ENCODE results near the gene HEATR3. TPM values are rescaled to one million over a fixed set of nuclear protein-coding genes. Genes with fewer than 3 reads are reported as not detected.

HEATR3 gene
- total and polyA plus RNA-seq, 5 donors from 2014 or later = 4.5 to 28.7 (median 5.9) TPM

- Histone ChIP-seq H3K27me3 (ENCODE audit: control insufficient read depth, insufficient read depth, low read length) (peaks cover 3% of the 10 kb centered on the region), H3K27ac (ENCODE audit: insufficient read depth, low read length, poor library complexity, severe bottlenecking) (no peak overlapping the region), H3K4me1 (ENCODE audit: control insufficient read depth, insufficient read depth, low read length, poor library complexity, severe bottlenecking) (no peaks in the 10 kb centered on the region), H3K36me3 (ENCODE audit: control insufficient read depth, insufficient read depth, low read length) (peaks cover 22% of the 10 kb centered on the region), H3K9me3 (ENCODE audit: control insufficient read depth in 2 of 2, low read length in 2 of 2) (no peaks in the 10 kb centered on the region), H3K4me3 (ENCODE audit: low read depth, low read length) (no peak overlapping the region)
- peaks cover 4 to 10% (median 6%) of the 10 kb centered on the region in 4 donors for H3K4me1 Mint-ChIP-seq
- H3K27ac Mint-ChIP-seq = no peak overlapping the region
- no peak overlapping the region for H3K4me3 Mint-ChIP-seq
- peaks cover 7% of the 10 kb centered on the region for H3K27me3 Mint-ChIP-seq
- DNase-seq = no peak
- no peaks in the 10 kb centered on the region for H3K9me3 Mint-ChIP-seq
- H3K36me3 Mint-ChIP-seq = peaks cover 6% of the 10 kb centered on the region
- ATAC-seq (ENCODE audit: low read depth in 2 of 2) = no peak
Measured at GRCh38 chr16:50040018-50040417, 25.8 kb upstream of the HEATR3 start.

DNA sequence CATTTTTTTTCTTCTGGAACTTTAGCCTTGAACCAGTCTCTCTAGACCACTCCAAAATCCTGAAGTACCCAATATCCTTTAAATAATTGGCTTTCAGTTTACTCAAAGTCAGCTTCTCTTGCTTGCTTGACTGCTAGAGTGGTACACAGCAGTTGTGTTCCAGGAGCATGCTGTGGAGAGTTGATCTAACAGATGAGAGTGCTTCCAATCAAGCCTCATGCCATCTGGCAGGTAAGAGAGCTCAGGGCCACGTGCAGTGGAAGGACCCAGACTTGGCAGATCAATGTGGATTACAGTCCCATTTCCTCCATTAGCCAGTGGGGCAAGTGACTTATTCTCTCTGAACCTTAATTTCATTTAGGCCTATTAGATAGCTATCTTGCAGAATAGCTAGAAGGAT, 25.1 kb upstream of the HEATR3 start:
- Histone ChIP-seq H3K4me3 (ENCODE audit: low read depth, low read length) (no peak overlapping the region), H3K27me3 (ENCODE audit: control insufficient read depth, insufficient read depth, low read length) (peaks cover 3% of the 10 kb centered on the region), H3K27ac (ENCODE audit: insufficient read depth, low read length, poor library complexity, severe bottlenecking) (no peak overlapping the region), H3K36me3 (ENCODE audit: control insufficient read depth, insufficient read depth, low read length) (peaks cover 15% of the 10 kb centered on the region), H3K4me1 (ENCODE audit: control insufficient read depth, insufficient read depth, low read length, poor library complexity, severe bottlenecking) (no peaks in the 10 kb centered on the region), H3K9me3 (ENCODE audit: control insufficient read depth in 2 of 2, low read length in 2 of 2) (no peaks in the 10 kb centered on the region)
- peaks cover 4 to 7% (median 5%) of the 10 kb centered on the region in 4 donors for H3K4me1 Mint-ChIP-seq
- DNase-seq = no peak
- no peaks in the 10 kb centered on the region for H3K9me3 Mint-ChIP-seq
- peaks cover 7% of the 10 kb centered on the region for H3K27me3 Mint-ChIP-seq
- ATAC-seq (ENCODE audit: low read depth in 2 of 2) = no peak
- no peak overlapping the region for H3K27ac Mint-ChIP-seq
- no peak overlapping the region for H3K4me3 Mint-ChIP-seq
- peaks cover 4% of the 10 kb centered on the region for H3K36me3 Mint-ChIP-seq

DNA sequence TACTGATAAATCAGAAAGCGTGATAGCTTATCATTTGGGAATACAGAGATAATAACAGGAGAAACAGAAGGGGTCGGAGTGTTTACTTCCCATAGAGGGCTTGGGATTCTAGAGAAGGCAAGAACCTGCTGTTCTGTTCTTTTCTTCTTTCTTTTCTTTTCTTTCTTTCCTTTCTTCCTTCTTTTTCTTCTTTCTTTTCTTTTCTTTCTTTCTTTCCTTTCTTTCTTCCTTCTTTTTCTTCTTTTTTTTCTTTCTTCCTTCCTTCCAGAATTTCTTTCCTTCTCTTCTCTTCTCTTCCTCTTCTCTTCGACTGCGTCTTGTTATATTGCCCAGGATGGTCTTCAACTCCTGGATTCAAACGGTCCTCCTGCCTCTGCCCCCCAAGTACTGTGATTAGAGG, 22.4 kb upstream of the HEATR3 start:
- Histone ChIP-seq H3K27me3 (ENCODE audit: control insufficient read depth, insufficient read depth, low read length) (peaks cover 3% of the 10 kb centered on the region), H3K4me1 (ENCODE audit: control insufficient read depth, insufficient read depth, low read length, poor library complexity, severe bottlenecking) (no peaks in the 10 kb centered on the region), H3K9me3 (ENCODE audit: control insufficient read depth in 2 of 2, low read length in 2 of 2) (no peaks in the 10 kb centered on the region), H3K27ac (ENCODE audit: insufficient read depth, low read length, poor library complexity, severe bottlenecking) (no peak overlapping the region), H3K4me3 (ENCODE audit: low read depth, low read length) (no peak overlapping the region), H3K36me3 (ENCODE audit: control insufficient read depth, insufficient read depth, low read length) (no peaks in the 10 kb centered on the region)
- ATAC-seq (ENCODE audit: low read depth in 2 of 2) (no peak), DNase-seq (no peak)
- Mint-ChIP-seq H3K4me3 (no peak overlapping the region), H3K9me3 (no peaks in the 10 kb centered on the region), H3K27me3 (peaks cover 7% of the 10 kb centered on the region), H3K36me3 (no peaks in the 10 kb centered on the region), H3K27ac (no peak overlapping the region), H3K4me1 (peaks cover 2 to 6% (median 2%) of the 10 kb centered on the region in 4 donors)

DNA sequence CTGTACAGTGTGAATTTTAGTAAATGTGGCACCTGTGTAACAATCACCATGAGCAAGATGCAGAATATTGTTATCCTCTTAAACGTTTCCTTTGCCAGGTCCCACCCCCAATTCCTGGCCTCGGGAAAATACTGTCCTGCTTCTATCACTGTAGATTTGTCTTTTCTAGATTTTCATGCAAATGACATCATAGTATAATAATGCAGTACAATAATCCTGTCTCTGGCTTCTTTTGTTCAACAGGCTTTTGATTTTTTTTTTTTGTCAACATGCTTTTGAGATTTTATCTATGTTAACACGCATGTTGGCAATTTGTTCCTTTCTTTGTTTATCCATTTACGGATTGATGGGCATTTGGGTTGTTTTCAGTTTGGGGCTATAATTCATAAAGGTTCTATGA, 20.4 kb upstream of the HEATR3 start:
- Histone ChIP-seq H3K4me3 (ENCODE audit: low read depth, low read length) (no peak overlapping the region), H3K27ac (ENCODE audit: insufficient read depth, low read length, poor library complexity, severe bottlenecking) (no peak overlapping the region), H3K36me3 (ENCODE audit: control insufficient read depth, insufficient read depth, low read length) (no peaks in the 10 kb centered on the region), H3K9me3 (ENCODE audit: control insufficient read depth in 2 of 2, low read length in 2 of 2) (no peaks in the 10 kb centered on the region), H3K27me3 (ENCODE audit: control insufficient read depth, insufficient read depth, low read length) (peaks cover 3% of the 10 kb centered on the region), H3K4me1 (ENCODE audit: control insufficient read depth, insufficient read depth, low read length, poor library complexity, severe bottlenecking) (no peaks in the 10 kb centered on the region)
- H3K36me3 Mint-ChIP-seq = no peaks in the 10 kb centered on the region
- H3K27me3 Mint-ChIP-seq = peaks cover 12% of the 10 kb centered on the region
- H3K27ac Mint-ChIP-seq = no peak overlapping the region
- H3K4me3 Mint-ChIP-seq = no peak overlapping the region
- no peaks in the 10 kb centered on the region for H3K9me3 Mint-ChIP-seq
- no peaks in the 10 kb centered on the region for H3K4me1 Mint-ChIP-seq
- ATAC-seq (ENCODE audit: low read depth in 2 of 2) (no peak), DNase-seq (no peak)

DNA sequence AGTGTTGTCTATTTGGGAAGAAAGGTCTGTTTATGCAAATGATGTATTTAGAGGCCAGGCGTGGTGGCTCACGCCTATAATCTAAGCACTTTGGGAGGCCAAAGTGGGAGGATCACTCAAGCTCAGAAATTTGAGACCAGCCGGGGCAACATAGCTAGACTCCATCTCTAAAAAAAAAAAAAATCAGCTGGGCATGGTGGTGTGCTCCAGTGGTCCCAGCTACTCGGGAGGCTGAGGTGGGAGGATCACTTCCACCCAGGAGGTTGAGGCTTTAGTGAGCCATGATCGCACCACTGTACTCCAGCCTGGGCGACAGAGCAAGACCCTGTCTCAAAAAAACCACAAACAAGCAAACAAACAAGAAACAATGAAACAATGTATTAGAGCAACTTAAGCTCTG, 18.9 kb upstream of the HEATR3 start:
- Histone ChIP-seq H3K9me3 (ENCODE audit: control insufficient read depth in 2 of 2, low read length in 2 of 2) (peaks cover 0 to 4% of the 10 kb centered on the region in 2 experiments), H3K27ac (ENCODE audit: insufficient read depth, low read length, poor library complexity, severe bottlenecking) (no peak overlapping the region), H3K36me3 (ENCODE audit: control insufficient read depth, insufficient read depth, low read length) (no peaks in the 10 kb centered on the region), H3K4me3 (ENCODE audit: low read depth, low read length) (no peak overlapping the region), H3K27me3 (ENCODE audit: control insufficient read depth, insufficient read depth, low read length) (peaks cover 6% of the 10 kb centered on the region), H3K4me1 (ENCODE audit: control insufficient read depth, insufficient read depth, low read length, poor library complexity, severe bottlenecking) (no peaks in the 10 kb centered on the region)
- Mint-ChIP-seq H3K4me1 (no peaks in the 10 kb centered on the region), H3K27ac (no peak overlapping the region), H3K4me3 (no peak overlapping the region), H3K36me3 (no peaks in the 10 kb centered on the region), H3K9me3 (peaks cover 0 to 4% (median 0%) of the 10 kb centered on the region in 7 donors), H3K27me3 (peaks cover 20% of the 10 kb centered on the region)
- DNase-seq = no peak
- ATAC-seq (ENCODE audit: low read depth in 2 of 2) = no peak

GRCh38 chr16:50047864-50048263, 17.9 kb upstream of the HEATR3 start:
- H3K4me1 ChIP-seq (ENCODE audit: control insufficient read depth, insufficient read depth, low read length, poor library complexity, severe bottlenecking) = no peaks in the 10 kb centered on the region
- H3K36me3 ChIP-seq (ENCODE audit: control insufficient read depth, insufficient read depth, low read length) = no peaks in the 10 kb centered on the region
- ATAC-seq (ENCODE audit: low read depth in 2 of 2) (no peak), DNase-seq (no peak)
- H3K4me1 Mint-ChIP-seq = no peaks in the 10 kb centered on the region
- H3K27ac ChIP-seq (ENCODE audit: insufficient read depth, low read length, poor library complexity, severe bottlenecking) = no peak overlapping the region
- peaks cover 0 to 9% (median 4%) of the 10 kb centered on the region in 7 donors for H3K9me3 Mint-ChIP-seq
- no peak overlapping the region for H3K4me3 Mint-ChIP-seq
- no peaks in the 10 kb centered on the region for H3K36me3 Mint-ChIP-seq
- H3K27me3 ChIP-seq (ENCODE audit: control insufficient read depth, insufficient read depth, low read length) = peaks cover 5% of the 10 kb centered on the region
- H3K9me3 ChIP-seq (ENCODE audit: control insufficient read depth in 2 of 2, low read length in 2 of 2) = peaks cover 0 to 4% of the 10 kb centered on the region in 2 experiments
- peaks cover 24% of the 10 kb centered on the region for H3K27me3 Mint-ChIP-seq
- H3K27ac Mint-ChIP-seq = peak overlapping the region in 1 of 3 donors; percentile 65
- no peak overlapping the region for H3K4me3 ChIP-seq (ENCODE audit: low read depth, low read length)

DNA sequence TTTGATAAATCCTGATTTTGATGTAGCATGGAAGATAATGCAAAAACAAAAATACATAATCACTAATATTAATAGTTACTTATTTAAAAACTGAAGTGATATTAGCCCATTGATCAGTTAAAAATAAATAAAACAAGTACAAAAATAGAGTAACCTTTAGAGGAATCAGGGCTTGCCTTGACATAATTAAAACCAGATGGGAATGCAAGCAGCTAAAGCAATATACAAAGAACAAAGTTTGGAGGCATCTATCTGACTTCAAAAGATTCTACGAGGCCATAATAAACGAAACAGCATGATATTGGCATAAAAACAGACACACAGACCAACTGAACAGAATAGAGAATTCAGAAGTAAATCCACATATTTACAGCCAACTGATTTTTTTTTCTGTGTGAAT, 15.0 kb upstream of the HEATR3 start:
- DNase-seq (no peak), ATAC-seq (ENCODE audit: low read depth in 2 of 2) (no peak)
- no peak overlapping the region for H3K27ac ChIP-seq (ENCODE audit: insufficient read depth, low read length, poor library complexity, severe bottlenecking)
- H3K27me3 Mint-ChIP-seq = peaks cover 22% of the 10 kb centered on the region
- H3K27ac Mint-ChIP-seq = no peak overlapping the region
- H3K36me3 ChIP-seq (ENCODE audit: control insufficient read depth, insufficient read depth, low read length) = no peaks in the 10 kb centered on the region
- H3K36me3 Mint-ChIP-seq = no peaks in the 10 kb centered on the region
- no peaks in the 10 kb centered on the region for H3K4me1 Mint-ChIP-seq
- H3K9me3 Mint-ChIP-seq = peaks cover 0 to 17% (median 6%) of the 10 kb centered on the region in 7 donors
- H3K4me3 Mint-ChIP-seq = no peak overlapping the region
- H3K4me3 ChIP-seq (ENCODE audit: low read depth, low read length) = no peak overlapping the region
- H3K4me1 ChIP-seq (ENCODE audit: control insufficient read depth, insufficient read depth, low read length, poor library complexity, severe bottlenecking) = no peaks in the 10 kb centered on the region
- peaks cover 0 to 4% of the 10 kb centered on the region in 2 experiments for H3K9me3 ChIP-seq (ENCODE audit: control insufficient read depth in 2 of 2, low read length in 2 of 2)
- H3K27me3 ChIP-seq (ENCODE audit: control insufficient read depth, insufficient read depth, low read length) = peaks cover 5% of the 10 kb centered on the region

DNA sequence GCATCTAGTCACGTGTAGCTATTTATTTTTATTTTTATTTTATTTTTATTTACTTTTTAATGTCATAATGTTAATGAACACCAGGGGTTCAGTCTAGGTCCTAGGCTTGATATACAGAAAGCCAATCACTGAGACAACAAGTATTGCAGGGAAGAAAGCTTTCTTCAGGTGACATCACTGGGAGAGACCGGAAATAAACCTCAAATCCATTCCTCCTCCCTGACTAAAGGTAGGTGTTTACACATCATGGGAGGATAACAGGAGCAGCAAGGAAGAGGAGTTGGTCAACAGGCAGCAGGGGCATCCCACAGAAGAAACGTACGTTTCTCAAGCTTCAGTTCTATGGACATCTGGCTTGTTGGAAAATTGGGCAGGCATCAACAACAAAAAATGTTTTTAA, 9.5 kb upstream of the HEATR3 start:
- Mint-ChIP-seq H3K4me1 (no peaks in the 10 kb centered on the region), H3K36me3 (no peaks in the 10 kb centered on the region), H3K9me3 (peaks cover 3 to 21% (median 5%) of the 10 kb centered on the region in 7 donors), H3K27ac (peak overlapping the region in 1 of 3 donors; percentile 26), H3K27me3 (peaks cover 11% of the 10 kb centered on the region), H3K4me3 (no peak overlapping the region)
- Histone ChIP-seq H3K4me3 (ENCODE audit: low read depth, low read length) (no peak overlapping the region), H3K36me3 (ENCODE audit: control insufficient read depth, insufficient read depth, low read length) (no peaks in the 10 kb centered on the region), H3K9me3 (ENCODE audit: control insufficient read depth in 2 of 2, low read length in 2 of 2) (peaks cover 4 to 8% of the 10 kb centered on the region in 2 experiments), H3K27ac (ENCODE audit: insufficient read depth, low read length, poor library complexity, severe bottlenecking) (no peak overlapping the region), H3K4me1 (ENCODE audit: control insufficient read depth, insufficient read depth, low read length, poor library complexity, severe bottlenecking) (no peaks in the 10 kb centered on the region), H3K27me3 (ENCODE audit: control insufficient read depth, insufficient read depth, low read length) (peaks cover 2% of the 10 kb centered on the region)
- DNase-seq (no peak), ATAC-seq (ENCODE audit: low read depth in 2 of 2) (no peak)

Measured in CD4-positive, CD25-positive, alpha-beta regulatory T cell (primary cell).